Dedifferentiated amniotic fluid mesenchymal stem cell (primary cell): ENCODE data around the gene KCTD13.
"Not testable (repeated sequence)": the region's sequence is repeated elsewhere in the genome, so short reads cannot be mapped to it uniquely, and the experiment has no call there.

Experiments
- DNase-seq: peaks from one replicate; pipeline ENCODE4 v3.0.0-alpha.2; 2016; ENCODE audit errors: extremely low spot score

The KCTD13 gene

GRCh38 chr16:29943846-29944799, 18.1 kb upstream of the KCTD13 start:
- peak; percentile 97 for DNase-seq

GRCh38 chr16:29940656-29941055, 14.6 kb upstream of the KCTD13 start:
- DNase-seq = no peak

GRCh38 chr16:29931750-29932149, 5.7 kb upstream of the KCTD13 start:
- not testable (repeated sequence) for DNase-seq

GRCh38 chr16:29927070-29927905, 1.3 kb upstream of the KCTD13 start:
- no peak for DNase-seq

DNA sequence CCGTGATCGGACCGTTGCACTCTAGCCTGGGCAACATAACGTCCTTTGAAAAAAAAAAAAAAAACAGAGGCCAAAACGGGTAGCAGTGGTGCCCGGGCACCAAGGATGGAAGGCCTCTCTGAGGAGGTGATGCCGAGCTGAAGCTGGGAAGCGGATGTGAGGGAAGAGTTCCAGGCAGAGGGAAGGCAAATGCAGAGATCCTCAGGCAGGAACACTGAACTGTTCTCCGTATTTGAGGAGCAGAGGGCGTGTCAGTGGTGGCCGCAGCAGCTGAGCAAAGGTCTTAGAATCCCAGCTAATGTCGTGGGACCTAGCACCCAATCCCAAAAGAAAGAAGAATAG, 656 bp upstream of the KCTD13 start:
- no peak for DNase-seq

DNA sequence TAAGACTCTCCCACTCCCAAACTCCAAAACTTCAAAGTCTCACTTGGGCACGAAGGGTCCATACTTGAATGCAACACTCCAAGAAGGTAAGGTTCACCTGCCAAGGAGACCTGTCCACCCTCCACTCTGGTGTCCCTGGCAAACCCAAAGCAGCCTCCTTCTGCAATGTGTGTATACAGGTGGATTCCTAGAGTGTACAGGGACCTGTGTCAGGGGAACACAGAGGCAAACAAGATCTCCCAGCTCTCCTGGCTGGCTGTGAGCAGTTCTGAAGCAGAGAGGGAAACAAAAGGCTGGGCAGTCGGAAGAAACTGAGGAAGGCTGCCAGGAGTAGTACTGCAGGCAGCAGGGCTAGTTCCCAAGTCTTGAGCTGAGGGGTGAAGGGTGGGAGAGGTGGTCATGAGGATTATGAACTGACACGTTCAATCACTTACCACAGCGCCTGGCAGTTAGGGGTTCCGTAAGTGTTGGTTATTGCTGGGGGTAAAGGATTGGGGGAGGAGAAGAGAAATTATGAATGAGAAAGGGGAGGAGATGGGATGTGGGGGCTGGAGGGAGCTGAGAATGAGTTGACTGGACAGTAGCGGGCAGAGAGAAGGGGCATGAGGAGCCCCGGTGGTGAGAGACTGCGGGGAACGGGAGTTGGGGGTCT, 795 bp downstream of the KCTD13 start:
- DNase-seq = no peak

- DNase-seq = no peak
These were observed 3.0 kb downstream of the KCTD13 start for GRCh38 chr16:29922986-29923501.

GRCh38 chr16:29922326-29922725, 3.7 kb downstream of the KCTD13 start:
- no peak for DNase-seq

GRCh38 chr16:29921034-29921385, 5.0 kb downstream of the KCTD13 start:
- no peak for DNase-seq

GRCh38 chr16:29920288-29921033, 5.6 kb downstream of the KCTD13 start:
- no peak for DNase-seq

- DNase-seq = no peak
These were observed 9.0 kb downstream of the KCTD13 start for GRCh38 chr16:29916979-29917378.

GRCh38 chr16:29915590-29916247, 10.3 kb downstream of the KCTD13 start:
- no peak for DNase-seq

- DNase-seq = no peak
These were observed 12.5 kb downstream of the KCTD13 start for GRCh38 chr16:29913514-29913913.

GRCh38 chr16:29912087-29912486, 13.9 kb downstream of the KCTD13 start:
- no peak for DNase-seq

- no peak for DNase-seq
These were observed 14.4 kb downstream of the KCTD13 start for GRCh38 chr16:29911676-29912010.

DNA sequence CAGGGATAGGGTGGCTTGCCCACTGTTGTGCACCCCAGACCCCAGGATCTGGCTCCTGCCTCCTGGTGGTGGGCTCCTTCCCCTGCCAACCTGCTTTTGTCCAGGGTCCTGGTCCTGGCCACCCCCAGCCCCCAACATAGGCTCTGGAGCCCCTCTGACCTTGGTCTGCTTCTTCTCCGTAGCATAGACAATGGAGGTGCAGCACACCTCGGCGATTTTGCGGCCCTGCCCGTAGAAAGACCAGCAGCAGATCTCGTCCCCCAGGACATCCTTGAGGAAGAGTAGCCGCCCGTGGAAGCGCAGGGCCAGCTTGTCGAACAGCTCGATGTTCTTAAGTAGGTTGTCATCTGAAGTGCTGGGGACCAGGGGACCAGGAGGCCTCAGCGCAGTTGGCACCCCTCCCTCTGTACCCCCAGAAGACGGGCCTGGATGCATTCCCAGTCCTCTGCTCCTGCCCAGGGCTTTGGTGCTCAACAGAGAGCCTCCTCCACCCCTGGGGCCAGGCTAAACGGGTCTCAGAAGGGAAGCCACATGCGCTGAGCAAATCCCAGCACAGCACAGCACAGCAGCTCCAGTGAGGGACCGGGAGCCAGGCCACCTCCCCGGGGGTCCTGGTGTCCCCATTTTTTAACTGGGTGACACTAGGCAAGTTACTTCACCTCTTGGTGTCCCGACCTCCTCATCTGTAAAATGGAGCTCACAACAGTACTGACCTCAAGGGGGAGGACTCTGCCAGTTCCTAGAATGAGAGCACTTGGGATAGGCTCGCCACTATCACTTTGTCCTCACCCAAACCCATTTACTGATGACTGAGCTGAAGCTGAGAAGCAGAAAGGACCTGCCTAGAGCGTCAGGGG, 15.0 kb downstream of the KCTD13 start:
- DNase-seq = no peak

- not testable (repeated sequence) for DNase-seq
These were observed 16.2 kb downstream of the KCTD13 start for GRCh38 chr16:29909851-29910250.

GRCh38 chr16:29909391-29909790, 16.6 kb downstream of the KCTD13 start:
- no peak for DNase-seq

DNA sequence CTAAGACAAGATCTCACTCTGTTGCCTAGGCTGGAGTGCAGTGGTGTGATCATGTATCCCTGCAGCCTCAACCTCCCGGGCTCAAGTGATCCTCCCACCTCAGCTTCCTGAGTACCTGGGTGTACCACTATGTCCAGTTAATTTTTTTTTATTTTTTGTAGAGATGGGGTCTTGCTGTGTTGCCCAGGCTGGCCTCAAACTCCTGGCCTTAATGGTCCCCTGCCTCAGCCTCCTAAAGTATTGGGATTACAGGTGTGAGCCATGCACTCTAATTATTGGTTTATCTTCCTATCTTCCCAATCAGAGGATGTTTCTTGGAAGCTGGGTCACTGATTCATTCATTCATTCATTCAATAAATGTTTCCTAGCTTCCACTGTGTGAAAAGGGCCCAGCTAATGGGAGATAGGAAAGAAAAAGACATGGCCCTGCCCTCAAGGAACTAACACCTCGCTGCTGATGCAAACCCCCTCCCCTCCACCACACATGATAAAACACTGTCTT, 17.3 kb downstream of the KCTD13 start:
- DNase-seq = no peak

DNA sequence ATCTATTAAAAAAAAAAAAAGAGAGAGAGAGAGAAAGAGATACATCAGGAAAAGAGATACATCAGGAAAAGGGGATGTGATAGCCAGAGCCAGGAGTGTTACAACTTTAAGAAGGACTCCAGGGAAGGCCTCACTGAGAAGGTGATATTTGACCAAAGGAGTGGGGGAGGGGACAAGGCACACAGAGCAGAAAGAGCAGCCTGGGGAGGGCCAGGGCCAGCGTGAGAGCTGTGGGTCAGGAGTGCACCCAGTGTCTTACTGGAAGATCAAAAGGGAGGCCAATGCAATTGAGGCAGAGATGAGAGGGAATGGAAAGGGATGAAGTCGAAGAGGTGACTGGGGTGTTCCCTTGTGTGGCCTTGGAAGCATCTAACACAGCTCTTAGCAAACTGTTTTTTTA, 18.1 kb downstream of the KCTD13 start:
- no peak for DNase-seq
